RWPE2 (cell line): ENCODE data around the gene CDH4.

Experiments used
- ATAC-seq: fragments of 200-7000 bp; cut with Tn5 transposase; 3 replicates; pipeline ENCODE4 v1.9.1; 2021; ENCODE audit warnings: low read depth
- DNase-seq: peaks from one replicate; pipeline ENCODE4 v3.0.0-alpha.2; 2020; ENCODE audit warnings: low spot score
- H3K27ac ChIP-seq: fragments of 450-650 bp; 2 replicates; pipeline ENCODE4 v1.5.1; 2017; ENCODE audit warnings: mild to moderate bottlenecking; ENCODE audit not compliant: poor library complexity, severe bottlenecking
- H3K27me3 ChIP-seq: fragments of 250-450 bp; sonication (Bioruptor Pico); 2 replicates; pipeline ENCODE4 v1.5.1; 2021; ENCODE audit warnings: mild to moderate bottlenecking, moderate library complexity; ENCODE audit not compliant: insufficient read depth, poor library complexity, severe bottlenecking
- H3K36me3 ChIP-seq: fragments of 250-450 bp; sonication (Bioruptor Pico); 2 replicates; pipeline ENCODE4 v1.5.1; 2020; ENCODE audit warnings: low read depth, mild to moderate bottlenecking, moderate library complexity
- H3K4me1 ChIP-seq: fragments of 250-450 bp; sonication (Bioruptor Pico); 2 replicates; pipeline ENCODE4 v1.5.1; 2021; ENCODE audit warnings: mild to moderate bottlenecking, moderate library complexity; ENCODE audit not compliant: insufficient read depth, poor library complexity, severe bottlenecking
- H3K4me3 ChIP-seq: fragments of 250-450 bp; sonication (Bioruptor Pico); 2 replicates; pipeline ENCODE4 v1.5.1; 2021; ENCODE audit warnings: mild to moderate bottlenecking, moderate library complexity; ENCODE audit not compliant: severe bottlenecking
- H3K9me3 ChIP-seq: fragments of 250-450 bp; sonication (Bioruptor Pico); 2 replicates; pipeline ENCODE4 v1.5.1; 2021; ENCODE audit warnings: mild to moderate bottlenecking, moderate library complexity; ENCODE audit not compliant: severe bottlenecking
- TF ChIP-seq, protein P1 (sequence below): fragments of 450-650 bp; IDR thresholded peaks from one replicate; pipeline ENCODE4 v1.5.1; 2017; ENCODE audit warnings: mild to moderate bottlenecking, moderate library complexity; ENCODE audit not compliant: poor library complexity, severe bottlenecking

Gene CDH4

DNA sequence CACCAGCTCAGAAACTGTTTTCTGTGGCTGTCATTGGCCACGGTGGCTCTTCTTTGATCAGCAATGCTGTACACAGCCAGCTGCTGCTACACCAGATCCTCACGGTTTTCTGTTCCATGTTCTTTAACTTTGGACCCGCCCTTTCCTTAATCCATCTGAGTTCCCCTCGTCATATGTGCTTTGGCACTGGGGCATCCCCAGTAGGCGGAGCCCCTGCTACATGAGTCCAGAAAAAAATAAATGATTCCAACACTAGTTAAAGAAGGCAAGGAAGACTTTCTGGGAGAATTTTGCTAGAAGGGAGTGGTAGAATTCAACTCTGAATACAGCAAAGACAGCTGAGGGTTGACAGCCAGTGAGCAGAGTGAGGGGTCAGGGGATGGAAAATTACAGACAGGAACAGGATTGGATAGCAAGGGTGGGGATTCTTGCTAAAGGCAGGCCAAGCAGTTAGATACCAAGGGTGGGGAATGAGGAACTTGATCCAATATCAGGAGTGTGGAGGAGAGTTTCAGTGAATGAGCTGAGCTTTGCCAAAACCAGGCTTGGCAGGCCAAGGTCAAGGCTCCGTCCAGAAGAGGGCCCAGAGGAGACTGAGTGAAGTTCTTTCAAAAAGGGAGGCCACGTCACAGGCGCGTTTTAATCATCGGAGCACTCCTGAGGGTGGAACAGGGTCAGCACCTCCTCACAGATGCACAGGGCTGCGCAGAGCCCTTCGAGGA lies 391.8 kb downstream of the CDH4 start:
- Histone ChIP-seq H3K4me1 (peaks cover 16% of the 10 kb centered on the region), H3K27ac (no peak overlapping the region), H3K4me3 (no peak overlapping the region), H3K27me3 (no peaks in the 10 kb centered on the region), H3K36me3 (no peaks in the 10 kb centered on the region), H3K9me3 (no peaks in the 10 kb centered on the region)
- ATAC-seq: no peak
- TF ChIP-seq, protein P1, sequence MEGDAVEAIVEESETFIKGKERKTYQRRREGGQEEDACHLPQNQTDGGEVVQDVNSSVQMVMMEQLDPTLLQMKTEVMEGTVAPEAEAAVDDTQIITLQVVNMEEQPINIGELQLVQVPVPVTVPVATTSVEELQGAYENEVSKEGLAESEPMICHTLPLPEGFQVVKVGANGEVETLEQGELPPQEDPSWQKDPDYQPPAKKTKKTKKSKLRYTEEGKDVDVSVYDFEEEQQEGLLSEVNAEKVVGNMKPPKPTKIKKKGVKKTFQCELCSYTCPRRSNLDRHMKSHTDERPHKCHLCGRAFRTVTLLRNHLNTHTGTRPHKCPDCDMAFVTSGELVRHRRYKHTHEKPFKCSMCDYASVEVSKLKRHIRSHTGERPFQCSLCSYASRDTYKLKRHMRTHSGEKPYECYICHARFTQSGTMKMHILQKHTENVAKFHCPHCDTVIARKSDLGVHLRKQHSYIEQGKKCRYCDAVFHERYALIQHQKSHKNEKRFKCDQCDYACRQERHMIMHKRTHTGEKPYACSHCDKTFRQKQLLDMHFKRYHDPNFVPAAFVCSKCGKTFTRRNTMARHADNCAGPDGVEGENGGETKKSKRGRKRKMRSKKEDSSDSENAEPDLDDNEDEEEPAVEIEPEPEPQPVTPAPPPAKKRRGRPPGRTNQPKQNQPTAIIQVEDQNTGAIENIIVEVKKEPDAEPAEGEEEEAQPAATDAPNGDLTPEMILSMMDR: peak; percentile 25
- no peak for DNase-seq

DNA sequence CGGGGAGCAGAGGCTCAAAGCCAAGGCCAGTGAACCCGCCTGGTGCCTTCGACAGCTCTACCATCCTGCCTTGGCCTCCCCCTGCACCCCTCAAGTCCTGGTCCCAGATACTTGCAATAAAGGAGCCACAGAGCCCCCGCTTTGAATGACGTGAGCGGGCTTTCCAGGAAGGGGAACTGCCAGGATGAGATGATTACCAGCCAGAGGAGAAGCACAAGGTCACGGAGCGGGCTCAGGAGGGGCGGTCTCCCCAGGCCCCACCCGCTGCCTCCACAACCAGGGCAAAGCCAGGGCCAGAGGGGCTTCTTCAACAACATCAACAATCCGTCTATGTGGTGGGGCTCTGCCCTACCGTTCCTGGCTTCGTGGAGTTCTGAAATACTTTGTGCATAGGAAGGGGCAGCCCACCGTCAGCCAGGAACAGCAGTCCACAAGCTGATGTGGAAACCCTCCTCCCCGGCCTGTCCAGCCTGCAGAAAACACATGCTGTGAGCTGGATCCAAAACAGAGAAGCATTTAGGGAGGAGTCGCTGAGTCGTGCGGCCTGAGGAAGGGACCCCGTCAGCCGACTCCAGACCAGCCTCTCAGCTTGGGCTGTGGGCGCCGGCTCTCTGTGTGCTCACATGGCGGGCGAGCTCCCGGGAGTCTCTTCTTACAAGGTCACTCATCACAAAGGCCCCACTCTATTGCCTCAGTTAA lies 392.5 kb downstream of the CDH4 start:
- no peak overlapping the region for H3K27ac ChIP-seq
- TF ChIP-seq, protein P1: no peak
- ATAC-seq (no peak), DNase-seq (no peak)
- no peaks in the 10 kb centered on the region for H3K36me3 ChIP-seq
- H3K9me3 ChIP-seq: no peaks in the 10 kb centered on the region
- no peak overlapping the region for H3K4me3 ChIP-seq
- no peaks in the 10 kb centered on the region for H3K27me3 ChIP-seq
- H3K4me1 ChIP-seq: peaks cover 8% of the 10 kb centered on the region

DNA sequence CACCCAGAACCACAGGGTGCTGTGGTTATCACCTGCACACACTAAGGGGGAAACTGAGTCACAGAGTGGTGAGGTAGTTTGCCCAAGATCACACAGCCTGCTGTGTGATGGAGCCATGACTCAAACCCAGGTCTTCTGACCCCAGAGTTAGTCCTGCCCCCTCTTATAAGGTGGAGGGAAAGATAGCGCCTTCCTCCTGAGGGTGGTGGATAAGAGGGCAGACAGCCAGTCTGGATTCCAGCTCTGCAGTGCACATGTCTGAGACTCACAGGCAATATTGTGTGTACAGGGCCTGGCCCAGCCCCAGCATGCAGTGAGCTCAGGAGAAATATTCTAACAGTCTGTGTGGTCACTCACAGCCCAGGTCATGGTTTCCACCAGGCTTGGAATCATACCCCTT lies 393.7 kb downstream of the CDH4 start:
- no peak for ATAC-seq
- no peak overlapping the region for H3K4me3 ChIP-seq
- DNase-seq: no peak
- H3K36me3 ChIP-seq: no peaks in the 10 kb centered on the region
- H3K27ac ChIP-seq: no peak overlapping the region
- TF ChIP-seq, protein P1: no peak
- no peaks in the 10 kb centered on the region for H3K9me3 ChIP-seq
- H3K27me3 ChIP-seq: no peaks in the 10 kb centered on the region
- no peaks in the 10 kb centered on the region for H3K4me1 ChIP-seq

DNA sequence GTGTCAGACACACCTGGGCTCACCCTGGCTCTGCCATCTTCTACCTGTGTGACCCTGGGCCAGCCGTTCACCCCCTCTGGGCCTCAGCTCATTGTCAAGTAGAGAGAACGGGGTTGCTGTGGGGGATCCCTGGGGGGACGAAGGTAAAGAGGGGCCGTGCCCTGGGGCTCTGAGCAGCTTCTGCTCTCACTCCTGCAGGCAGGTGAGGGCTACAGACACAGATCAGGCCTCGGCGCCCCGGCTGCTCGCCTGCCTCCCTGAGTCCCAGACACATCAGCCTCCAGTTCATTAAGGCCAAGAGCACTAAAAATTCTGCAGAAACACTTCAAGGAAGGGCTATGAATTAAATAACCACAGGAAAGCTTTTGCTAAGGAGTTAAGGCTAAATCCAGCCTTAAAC lies 394.4 kb downstream of the CDH4 start:
- Histone ChIP-seq H3K4me3 (no peak overlapping the region), H3K9me3 (no peaks in the 10 kb centered on the region), H3K36me3 (no peaks in the 10 kb centered on the region), H3K27me3 (no peaks in the 10 kb centered on the region), H3K27ac (no peak overlapping the region), H3K4me1 (no peaks in the 10 kb centered on the region)
- DNase-seq: no peak
- TF ChIP-seq, protein P1: no peak
- no peak for ATAC-seq

DNA sequence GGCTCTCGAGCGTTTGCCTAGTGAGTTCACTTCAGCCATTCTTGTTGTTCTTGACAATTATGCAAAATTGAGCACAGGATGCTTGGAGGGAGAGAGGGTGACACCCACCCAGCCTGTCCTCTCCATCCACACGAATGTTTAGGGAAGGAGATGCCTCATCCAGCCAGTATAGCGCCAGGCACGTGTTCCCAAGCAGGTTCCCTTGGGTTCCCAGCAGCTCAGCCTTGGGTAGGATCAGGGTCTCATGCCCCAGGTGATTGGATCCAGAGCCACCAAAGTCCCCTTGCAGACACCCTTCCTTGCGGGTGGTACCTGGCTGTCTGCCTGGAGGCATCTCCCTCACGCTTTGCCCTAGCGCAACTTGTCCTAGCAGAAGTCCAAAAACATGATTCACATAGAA lies 394.9 kb downstream of the CDH4 start:
- H3K4me1 ChIP-seq: no peaks in the 10 kb centered on the region
- no peaks in the 10 kb centered on the region for H3K9me3 ChIP-seq
- no peak for DNase-seq
- ATAC-seq: no peak
- H3K27ac ChIP-seq: no peak overlapping the region
- H3K4me3 ChIP-seq: no peak overlapping the region
- TF ChIP-seq, protein P1: no peak
- H3K27me3 ChIP-seq: no peaks in the 10 kb centered on the region
- no peaks in the 10 kb centered on the region for H3K36me3 ChIP-seq
